Testis (tissue), 3 donors: ENCODE data around the gene COASY. TPM values are rescaled to one million over a fixed set of nuclear protein-coding genes. Genes with fewer than 3 reads are reported as not detected.

ENCODE experiments used
- DNase-seq: peaks from one replicate; pipeline ENCODE4 v3.0.0-alpha.2; 2019
- H3K27ac ChIP-seq, 2 donors: fragments of 200-600 bp; sonication (generic); one replicate each; pipeline ENCODE4 v1.5.1; 2019
- H3K27me3 ChIP-seq: fragments of 200-600 bp; sonication (generic); one replicate; pipeline ENCODE4 v1.5.1; 2019
- H3K36me3 ChIP-seq: fragments of 200-600 bp; sonication (generic); one replicate; pipeline ENCODE4 v1.5.1; 2017; ENCODE audit warnings: low read depth; ENCODE audit errors: missing control alignments
- H3K4me1 ChIP-seq: fragments of 200-600 bp; sonication (generic); one replicate; pipeline ENCODE4 v1.5.1; 2019
- H3K4me3 ChIP-seq, 2 donors: fragments of 200-600 bp; sonication (generic); one replicate each; pipeline ENCODE4 v1.5.1; 2017 to 2019
- H3K9me3 ChIP-seq: fragments of 200-600 bp; sonication (generic); one replicate; pipeline ENCODE4 v1.5.1; 2017
- POLR2A ChIP-seq: fragments of 450-650 bp; IDR thresholded peaks from one replicate; pipeline ENCODE4 v1.6.1; 2017; ENCODE audit warnings: antibody characterized with exemption, mild to moderate bottlenecking, moderate library complexity
- whole genome bisulfite sequencing, 2 donors: methylation state at CpG; one replicate each; pipeline ENCODE4 v1.1.5; 2018; 5-methylcytosine and 5-hydroxymethylcytosine counted together
- intact Hi-C: fragments of 100-400 bp; cut with DNase I; formaldehyde crosslinking; loops from one replicate; pipeline ENCODE4 v1.15.1; 2023; ENCODE audit warnings: low total_unique reads
- polyA plus RNA-seq: library from polyadenylated mRNA; stranded (reverse); fragments of 350-450 nt; fragmentation: Illumina TruSeq; extraction: RNeasy Lipid Tissue Mini Kit (QIAGEN cat#74804); gene quantifications from one replicate; pipeline ENCODE4 v1.2.3, GENCODE V29; 2014; ENCODE audit warnings: low read depth, low replicate concordance; ENCODE audit not compliant: insufficient read depth
- total RNA-seq, 2 donors: library from RNA; depleted of rRNA; stranded (reverse); fragments of >200 nt; gene quantifications; one replicate each; pipeline ENCODE4 v1.2.3, GENCODE V29; 2016
- TF ChIP-seq, protein P1 (sequence below), 3 experiments: fragments of 450-650 bp in 2 of 3; fragments of 200-600 bp in 1 of 3; sonication (generic) in 1 of 3; IDR thresholded peaks; one replicate each; pipeline ENCODE4 v1.5.1; 2016 to 2019; ENCODE audit warnings: antibody characterized with exemption in 3 of 3, mild to moderate bottlenecking in 2 of 3, moderate library complexity in 1 of 3

COASY gene
- total and polyA plus RNA-seq, 3 donors from 2014 or later = 52.8 to 103 (median 68.5) TPM

DNA sequence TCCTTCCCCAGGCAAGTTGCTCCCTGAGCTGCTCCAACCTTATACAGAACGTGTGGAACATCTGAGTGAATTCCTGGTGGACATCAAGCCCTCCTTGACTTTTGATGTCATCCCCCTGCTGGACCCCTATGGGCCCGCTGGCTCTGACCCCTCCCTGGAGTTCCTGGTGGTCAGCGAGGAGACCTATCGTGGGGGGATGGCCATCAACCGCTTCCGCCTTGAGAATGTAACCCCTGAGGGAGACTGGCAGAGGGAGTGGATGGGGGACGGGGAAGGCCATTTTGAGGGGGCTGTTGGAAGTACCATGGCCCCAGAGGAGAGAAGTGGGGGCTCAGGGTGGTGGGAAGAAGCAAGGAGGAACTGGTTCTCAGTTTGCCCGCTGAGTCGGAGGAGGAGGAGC lies 2.0 kb downstream of the COASY start:
- H3K27me3 ChIP-seq = no peaks in the 10 kb centered on the region
- no peaks in the 10 kb centered on the region for H3K9me3 ChIP-seq
- H3K4me3 ChIP-seq = no peak overlapping the region
- intact Hi-C loops = no loop called here
- 82 to 90% methylated on average over 9 of the region's 9 CpGs for WGBS, 2 donors
- no peak for DNase-seq
- no peaks in the 10 kb centered on the region for H3K36me3 ChIP-seq
- TF ChIP-seq POLR2A = no peak
- TF ChIP-seq, protein P1, sequence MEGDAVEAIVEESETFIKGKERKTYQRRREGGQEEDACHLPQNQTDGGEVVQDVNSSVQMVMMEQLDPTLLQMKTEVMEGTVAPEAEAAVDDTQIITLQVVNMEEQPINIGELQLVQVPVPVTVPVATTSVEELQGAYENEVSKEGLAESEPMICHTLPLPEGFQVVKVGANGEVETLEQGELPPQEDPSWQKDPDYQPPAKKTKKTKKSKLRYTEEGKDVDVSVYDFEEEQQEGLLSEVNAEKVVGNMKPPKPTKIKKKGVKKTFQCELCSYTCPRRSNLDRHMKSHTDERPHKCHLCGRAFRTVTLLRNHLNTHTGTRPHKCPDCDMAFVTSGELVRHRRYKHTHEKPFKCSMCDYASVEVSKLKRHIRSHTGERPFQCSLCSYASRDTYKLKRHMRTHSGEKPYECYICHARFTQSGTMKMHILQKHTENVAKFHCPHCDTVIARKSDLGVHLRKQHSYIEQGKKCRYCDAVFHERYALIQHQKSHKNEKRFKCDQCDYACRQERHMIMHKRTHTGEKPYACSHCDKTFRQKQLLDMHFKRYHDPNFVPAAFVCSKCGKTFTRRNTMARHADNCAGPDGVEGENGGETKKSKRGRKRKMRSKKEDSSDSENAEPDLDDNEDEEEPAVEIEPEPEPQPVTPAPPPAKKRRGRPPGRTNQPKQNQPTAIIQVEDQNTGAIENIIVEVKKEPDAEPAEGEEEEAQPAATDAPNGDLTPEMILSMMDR (IDR thresholded peaks at IDR 0.05) = no peak
- no peak overlapping the region for H3K27ac ChIP-seq
- peaks cover 31% of the 10 kb centered on the region for H3K4me1 ChIP-seq

DNA sequence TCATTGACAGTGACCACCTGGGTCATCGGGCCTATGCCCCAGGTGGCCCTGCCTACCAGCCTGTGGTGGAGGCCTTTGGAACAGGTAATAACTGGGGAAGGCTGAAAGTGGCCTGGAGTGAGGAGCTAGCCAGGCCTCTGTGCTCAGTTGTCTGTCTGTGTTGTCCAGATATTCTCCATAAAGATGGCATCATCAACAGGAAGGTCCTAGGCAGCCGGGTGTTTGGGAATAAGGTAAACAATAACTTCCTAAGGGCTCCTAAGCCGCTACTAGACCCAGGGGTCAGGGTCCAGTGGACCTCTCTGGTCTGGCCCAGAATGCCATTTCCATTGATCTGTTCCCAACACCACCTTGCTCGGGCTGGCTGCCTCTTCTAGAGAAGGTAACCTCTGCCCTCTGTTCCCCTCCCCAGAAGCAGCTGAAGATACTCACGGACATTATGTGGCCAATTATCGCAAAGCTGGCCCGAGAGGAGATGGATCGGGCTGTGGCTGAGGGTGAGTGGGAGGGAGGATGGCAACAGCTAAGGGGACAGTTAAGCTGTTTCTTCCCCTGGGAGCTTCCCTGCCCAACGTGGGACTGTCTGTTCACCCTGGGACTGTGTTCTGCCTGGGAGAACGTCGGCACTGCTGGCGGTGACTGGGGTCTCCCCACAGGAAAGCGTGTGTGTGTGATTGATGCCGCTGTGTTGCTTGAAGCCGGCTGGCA lies 3.0 kb downstream of the COASY start:
- no peak overlapping the region for H3K4me3 ChIP-seq
- H3K36me3 ChIP-seq = no peaks in the 10 kb centered on the region
- WGBS, 2 donors = 85 to 93% methylated on average over 8 to 15 of the region's 15 CpGs
- intact Hi-C loops = no loop called here
- peaks cover 31% of the 10 kb centered on the region for H3K4me1 ChIP-seq
- TF ChIP-seq POLR2A = no peak
- TF ChIP-seq, protein P1 (IDR thresholded peaks at IDR 0.05) = no peak
- no peak overlapping the region for H3K27ac ChIP-seq
- DNase-seq = no peak
- H3K27me3 ChIP-seq = no peaks in the 10 kb centered on the region
- H3K9me3 ChIP-seq = no peaks in the 10 kb centered on the region

DNA sequence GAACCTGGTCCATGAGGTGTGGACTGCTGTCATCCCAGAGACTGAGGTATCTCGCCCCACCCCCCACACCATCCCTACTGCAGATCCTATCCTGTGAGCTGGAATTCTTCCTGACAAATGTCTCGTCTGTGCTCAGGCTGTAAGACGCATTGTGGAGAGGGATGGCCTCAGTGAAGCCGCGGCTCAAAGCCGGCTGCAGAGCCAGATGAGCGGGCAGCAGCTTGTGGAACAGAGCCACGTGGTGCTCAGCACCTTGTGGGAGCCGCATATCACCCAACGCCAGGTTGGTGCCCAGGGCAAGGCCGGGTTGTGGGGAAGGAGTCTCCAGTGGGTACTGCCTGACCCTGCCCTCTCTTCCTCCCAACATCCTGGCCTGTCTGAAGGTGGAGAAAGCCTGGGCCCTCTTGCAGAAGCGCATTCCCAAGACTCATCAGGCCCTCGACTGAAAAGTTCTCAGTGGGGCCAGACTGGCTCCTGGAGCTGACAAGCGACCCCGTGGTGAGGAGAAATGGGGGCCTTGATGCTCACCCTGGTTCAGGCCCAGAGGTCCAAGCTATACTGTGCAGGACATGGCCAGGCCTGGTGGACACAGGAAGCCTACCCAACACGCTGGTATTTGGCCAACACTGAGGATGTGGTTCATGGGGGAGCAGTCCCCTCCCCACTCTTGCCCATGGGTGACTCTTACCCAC lies 3.7 kb downstream of the COASY start:
- Histone ChIP-seq H3K4me1 (peaks cover 31% of the 10 kb centered on the region), H3K36me3 (no peaks in the 10 kb centered on the region), H3K27me3 (no peaks in the 10 kb centered on the region), H3K27ac (peak overlapping the region in 1 of 2 donors; percentile 82), H3K4me3 (no peak overlapping the region), H3K9me3 (no peaks in the 10 kb centered on the region)
- WGBS, 2 donors = 90 to 93% methylated on average over 8 to 16 of the region's 16 CpGs
- no peak for DNase-seq
- TF ChIP-seq, protein P1 (IDR thresholded peaks at IDR 0.05) = no peak
- no peak for TF ChIP-seq POLR2A
- intact Hi-C loops = no loop called here

DNA sequence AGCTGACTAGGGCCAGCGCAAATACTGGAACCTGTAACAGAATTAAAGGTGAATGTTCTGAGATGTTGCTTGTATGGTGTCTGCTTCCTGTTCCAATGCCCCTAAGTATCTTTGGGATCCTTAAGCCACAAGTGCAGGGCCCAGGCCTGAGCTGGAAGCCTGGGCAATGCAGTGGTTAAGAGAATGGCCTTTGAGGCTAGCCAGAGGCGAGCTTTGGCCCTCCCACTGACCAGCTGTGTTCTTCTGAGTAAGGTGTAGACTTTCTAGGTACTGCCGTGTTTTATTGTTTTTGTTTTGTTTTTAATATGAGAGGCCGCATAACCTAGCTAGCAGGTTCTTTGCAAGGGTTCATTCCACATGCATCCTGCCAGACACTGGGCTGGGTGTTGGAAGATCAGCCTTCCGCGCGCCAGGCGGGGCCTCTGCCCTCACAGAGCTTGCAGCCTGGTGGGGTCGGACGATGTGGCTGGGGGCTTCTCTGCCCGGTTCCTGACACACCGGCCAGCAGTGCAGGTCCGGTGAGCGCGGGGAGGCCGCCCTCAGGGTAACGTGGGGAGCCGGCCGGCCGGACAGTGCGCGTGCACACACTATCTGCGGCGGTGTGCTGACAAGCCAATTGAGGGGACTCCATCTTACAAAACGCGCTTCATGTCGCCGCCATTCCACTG lies 4.4 kb downstream of the COASY start:
- peak overlapping the region; percentile 91 to 94 for H3K4me3 ChIP-seq
- 16 to 18% methylated on average over 21 to 28 of the region's 28 CpGs for WGBS, 2 donors
- peaks cover 31% of the 10 kb centered on the region for H3K4me1 ChIP-seq
- no peak for TF ChIP-seq POLR2A
- TF ChIP-seq, protein P1 (IDR thresholded peaks at IDR 0.05) = no peak
- H3K9me3 ChIP-seq = no peaks in the 10 kb centered on the region
- no peaks in the 10 kb centered on the region for H3K36me3 ChIP-seq
- peak overlapping the region; percentile 82 to 88 for H3K27ac ChIP-seq
- no peak for DNase-seq
- intact Hi-C loops = no loop called here
- H3K27me3 ChIP-seq = no peaks in the 10 kb centered on the region
